NCI-H446 (cell line): ENCODE results near the gene SIL1.
"Not testable (repeated sequence)": the region's sequence is repeated elsewhere in the genome, so short reads cannot be mapped to it uniquely, and the experiment has no call there.

Experiments used
- DNase-seq, 2 experiments: peaks; one replicate each; lab custom pipeline; 2025; lab: John Stamatoyannopoulos, UW

SIL1 gene

GRCh38 chr5:139197710-139198669 lies at the start of gene SIL1:
Gene SIL1 (minus strand): TSS chr5:139198368. CDS start chr5:139127843, 70,525 bp downstream.
- peak; percentile 80 to 96 for DNase-seq

- no peak for DNase-seq
Observed at GRCh38 chr5:139246394-139246793, 48.2 kb upstream of the SIL1 start.

- no peak for DNase-seq
Observed at GRCh38 chr5:139245637-139246339, 47.6 kb upstream of the SIL1 start.

GRCh38 chr5:139243425-139243970 lies 45.3 kb upstream of the SIL1 start:
- peak; percentile 56 to 93 for DNase-seq

- DNase-seq = no peak
Observed at GRCh38 chr5:139241139-139241538, 43.0 kb upstream of the SIL1 start.

GRCh38 chr5:139236479-139236878 lies 38.3 kb upstream of the SIL1 start:
- no peak for DNase-seq

GRCh38 chr5:139232147-139232724 lies 34.1 kb upstream of the SIL1 start:
- no peak for DNase-seq

- no peak for DNase-seq
Observed at GRCh38 chr5:139228201-139228803, 30.1 kb upstream of the SIL1 start.

GRCh38 chr5:139226131-139226530 lies 28.0 kb upstream of the SIL1 start:
- no peak for DNase-seq

- peak in 1 of 2 experiments; percentile 5 for DNase-seq
Observed at GRCh38 chr5:139223481-139223880, 25.3 kb upstream of the SIL1 start.

GRCh38 chr5:139222346-139222745 lies 24.2 kb upstream of the SIL1 start:
- DNase-seq = no peak

- DNase-seq = not testable (repeated sequence)
Observed at GRCh38 chr5:139218038-139218437, 19.9 kb upstream of the SIL1 start.

GRCh38 chr5:139215107-139215975 lies 17.2 kb upstream of the SIL1 start:
- DNase-seq = no peak

- DNase-seq = no peak
Observed at GRCh38 chr5:139214646-139215045, 16.5 kb upstream of the SIL1 start.

- no peak for DNase-seq
Observed at GRCh38 chr5:139212906-139213305, 14.7 kb upstream of the SIL1 start.

- no peak for DNase-seq
Observed at GRCh38 chr5:139212486-139212885, 14.3 kb upstream of the SIL1 start.

GRCh38 chr5:139210585-139210984 lies 12.4 kb upstream of the SIL1 start:
- no peak for DNase-seq

- no peak for DNase-seq
Observed at GRCh38 chr5:139207297-139208000, 9.3 kb upstream of the SIL1 start.

- DNase-seq = no peak
Observed at GRCh38 chr5:139205586-139205985, 7.4 kb upstream of the SIL1 start.

GRCh38 chr5:139205124-139205523 lies 7.0 kb upstream of the SIL1 start:
- no peak for DNase-seq
